Transverse colon (tissue), 4 donors: ENCODE data around the gene SPEG. TPM values are rescaled to one million over a fixed set of nuclear protein-coding genes. Genes with fewer than 3 reads are reported as not detected.

Experiments used
- DNase-seq: peaks from one replicate; pipeline ENCODE4 v3.0.0-alpha.2; 2019
- H3K27ac ChIP-seq, 4 donors: fragments of 200-600 bp; sonication (generic); 2 replicates each; pipeline ENCODE4 v1.5.1; 2016 to 2018; ENCODE audit warnings: inconsistent platforms in 4 of 4
- H3K27me3 ChIP-seq: fragments of 200-600 bp; sonication (generic); 2 replicates; pipeline ENCODE4 v1.5.1; 2017; ENCODE audit warnings: inconsistent platforms
- H3K36me3 ChIP-seq, 4 donors: fragments of 200-600 bp; sonication (generic); 2 replicates each; pipeline ENCODE4 v1.5.1; 2017 to 2019; ENCODE audit warnings: inconsistent platforms in 4 of 4
- H3K4me1 ChIP-seq, 4 donors: fragments of 200-600 bp; sonication (generic); 2 replicates each; pipeline ENCODE4 v1.5.1; 2017 to 2020; ENCODE audit warnings: inconsistent platforms in 4 of 4
- H3K4me3 ChIP-seq, 4 donors: fragments of 200-600 bp; sonication (generic); 1 replicate in 1 of 4; 2 replicates in 3 of 4; pipeline versions ENCODE4 v1.5.1 to v1.6.1; 2017 to 2019; ENCODE audit warnings: inconsistent platforms in 4 of 4
- H3K9me3 ChIP-seq, 2 donors: fragments of 200-600 bp; sonication (generic); 2 replicates each; pipeline ENCODE4 v1.5.1; 2017 to 2019; ENCODE audit warnings: inconsistent platforms in 2 of 2
- CTCF ChIP-seq, 5 experiments: fragments of 200-600 bp in 3 of 5; fragments of 450-650 bp in 2 of 5; sonication (generic) in 3 of 5; IDR thresholded peaks; 1 replicate in 2 of 5; 2 replicates in 3 of 5; pipeline ENCODE4 v1.5.1; 2016 to 2017; ENCODE audit warnings: antibody characterized with exemption in 5 of 5, inconsistent platforms in 3 of 5, mild to moderate bottlenecking in 2 of 5, moderate library complexity in 1 of 5
- EP300 ChIP-seq: sonication (generic); formaldehyde crosslinking; IDR thresholded peaks from one replicate; pipeline ENCODE4 v1.6.1; 2017; ENCODE audit warnings: antibody characterized with exemption, low read depth
- POLR2A ChIP-seq: fragments of 450-650 bp; IDR thresholded peaks from one replicate; pipeline ENCODE4 v1.6.1; 2016; ENCODE audit warnings: antibody characterized with exemption, mild to moderate bottlenecking, moderate library complexity
- POLR2AphosphoS5 ChIP-seq, 3 donors: sonication (generic); formaldehyde crosslinking; IDR thresholded peaks; one replicate each; pipeline ENCODE4 v1.6.1; 2016; ENCODE audit warnings: antibody characterized with exemption in 3 of 3
- WGBS, 2 donors: methylation state at CpG; one replicate each; pipeline ENCODE4 v1.1.5; 2018; ENCODE audit warnings: low coverage in 1 of 2; 5-methylcytosine and 5-hydroxymethylcytosine counted together
- in situ Hi-C, 4 donors: fragments of 200-750 bp; cut with MboI; loops; one replicate each; pipeline versions ENCODE4 v1.15.0 to v1.15.1; 2017; ENCODE audit warnings: low sequenced_read_pairs in 3 of 4, low pct_ligation_motif_present in 1 of 4, low pct_unique_long_range_greater_than_20kb in 1 of 4
- intact Hi-C: fragments of 100-400 bp; cut with DNase I; formaldehyde crosslinking; loops from one replicate; pipeline ENCODE4 v1.15.1; 2023; ENCODE audit warnings: low total_unique reads
- total RNA-seq, 4 donors: library from RNA; depleted of rRNA; stranded (reverse); fragments of >200 nt; gene quantifications; one replicate each; pipeline ENCODE4 v1.1.0, GENCODE V29; 2016

Gene SPEG
- total RNA-seq, 4 donors from 2014 or later = 26.5 to 95.8 (median 48.5) TPM

- TF ChIP-seq CTCF (IDR thresholded peaks at IDR 0.05) (peak; percentile 77 to 91 (median 83)), POLR2A (no peak), POLR2AphosphoS5 (IDR thresholded peaks at IDR 0.05) (peak in 1 of 3 donors; percentile 9)
- Histone ChIP-seq H3K36me3 (no peaks in the 10 kb centered on the region), H3K4me3 (no peak overlapping the region), H3K9me3 (no peaks in the 10 kb centered on the region), H3K4me1 (peaks cover 6 to 13% (median 9%) of the 10 kb centered on the region in 4 donors), H3K27ac (peak overlapping the region; percentile 69 to 96 (median 85)), H3K27me3 (no peaks in the 10 kb centered on the region)
- peak; percentile 53 for DNase-seq
- WGBS, 2 donors = 27 to 40% methylated on average over 3 to 12 of the region's 14 CpGs
- in situ Hi-C loops (no loop called here), intact Hi-C loops (no loop called here)
Measured at GRCh38 chr2:219459460-219460311, 25.0 kb downstream of the SPEG start.

DNA sequence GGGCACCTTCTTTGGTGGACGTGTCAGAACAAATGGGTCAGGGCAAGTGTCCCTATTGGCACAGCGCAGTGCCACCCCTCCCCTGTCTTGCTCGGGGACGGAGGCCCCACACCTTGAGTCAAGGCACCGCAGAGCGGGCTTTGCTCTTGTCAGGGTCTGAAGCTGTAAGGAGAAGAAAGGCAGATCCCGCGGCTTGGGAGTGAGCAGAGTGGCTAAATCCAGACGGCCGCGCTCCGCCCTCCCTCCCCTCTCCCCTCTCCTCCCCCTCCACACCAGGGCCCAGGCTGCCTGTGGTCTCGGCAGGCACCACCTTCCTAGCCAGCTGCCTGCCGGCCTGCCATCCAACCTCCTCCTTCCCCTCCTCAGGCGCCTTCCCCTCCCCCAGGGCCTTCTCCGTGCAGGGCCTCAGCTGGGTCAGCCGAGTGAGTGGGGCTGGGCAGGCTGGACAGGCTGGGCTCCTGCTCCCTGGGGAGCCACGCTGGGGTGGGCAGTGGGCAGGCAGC, 25.8 kb downstream of the SPEG start:
- H3K36me3 ChIP-seq = no peaks in the 10 kb centered on the region
- H3K4me3 ChIP-seq = peak overlapping the region in 1 of 4 donors; percentile 3
- no peaks in the 10 kb centered on the region for H3K9me3 ChIP-seq
- in situ Hi-C loops (no loop called here), intact Hi-C loops (no loop called here)
- H3K4me1 ChIP-seq = peaks cover 6 to 15% (median 10%) of the 10 kb centered on the region in 4 donors
- DNase-seq = peak; percentile 57
- WGBS, 2 donors = 50% methylated on average over 7 of the region's 18 CpGs; no CpG with 5 or more reads in 1 of the 2 donors
- peak overlapping the region; percentile 69 to 96 (median 85) for H3K27ac ChIP-seq
- TF ChIP-seq POLR2AphosphoS5 (IDR thresholded peaks at IDR 0.05) (peak in 2 of 3 donors; percentile 26 to 49), EP300 (no peak)
- no peaks in the 10 kb centered on the region for H3K27me3 ChIP-seq

GRCh38 chr2:219461047-219461514, 26.4 kb downstream of the SPEG start:
- intact Hi-C loops (no loop called here), in situ Hi-C loops (no loop called here)

DNA sequence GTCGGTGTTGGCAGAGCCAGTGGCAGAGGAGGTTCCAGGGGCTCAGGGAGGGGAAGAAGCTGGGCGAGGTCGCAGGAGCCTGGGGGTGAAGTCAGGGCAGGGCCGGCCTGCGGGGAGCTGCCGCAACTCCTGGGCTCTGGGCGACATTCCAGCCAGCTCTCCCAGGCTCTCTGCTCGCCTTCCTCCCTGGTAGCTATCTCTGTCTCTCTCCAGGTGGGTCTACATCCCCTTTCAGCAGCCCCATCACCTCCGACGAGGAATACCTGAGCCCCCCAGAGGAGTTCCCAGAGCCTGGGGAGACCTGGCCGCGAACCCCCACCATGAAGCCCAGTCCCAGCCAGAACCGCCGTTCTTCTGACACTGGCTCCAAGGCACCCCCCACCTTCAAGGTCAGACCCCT, 27.0 kb downstream of the SPEG start:
- peak overlapping the region; percentile 69 to 96 (median 85) for H3K27ac ChIP-seq
- WGBS, 2 donors = 81% methylated on average over 14 of the region's 14 CpGs; no CpG with 5 or more reads in 1 of the 2 donors
- H3K27me3 ChIP-seq = no peaks in the 10 kb centered on the region
- no peaks in the 10 kb centered on the region for H3K9me3 ChIP-seq
- TF ChIP-seq POLR2AphosphoS5 (IDR thresholded peaks at IDR 0.05) = no peak
- TF ChIP-seq CTCF (IDR thresholded peaks at IDR 0.05) = no peak
- TF ChIP-seq POLR2A = no peak
- TF ChIP-seq EP300 = no peak
- no peaks in the 10 kb centered on the region for H3K36me3 ChIP-seq
- no peak overlapping the region for H3K4me3 ChIP-seq
- H3K4me1 ChIP-seq = peaks cover 6 to 15% (median 10%) of the 10 kb centered on the region in 4 donors
- intact Hi-C loops = no loop called here
- in situ Hi-C loops = no loop called here
- no peak for DNase-seq

More at GRCh38 chr2:219461047-219461514, 26.4 kb downstream of the SPEG start:
- Histone ChIP-seq H3K4me3 (peak overlapping the region in 1 of 4 donors; percentile 3), H3K27ac (peak overlapping the region; percentile 69 to 96 (median 85)), H3K9me3 (no peaks in the 10 kb centered on the region), H3K4me1 (peaks cover 6 to 15% (median 10%) of the 10 kb centered on the region in 4 donors), H3K27me3 (no peaks in the 10 kb centered on the region), H3K36me3 (no peaks in the 10 kb centered on the region)
- DNase-seq = no peak
- 38 to 44% methylated on average over 3 to 9 of the region's 11 CpGs for WGBS, 2 donors
- TF ChIP-seq CTCF (IDR thresholded peaks at IDR 0.05) = no peak
- no peak for TF ChIP-seq POLR2A
- TF ChIP-seq POLR2AphosphoS5 (IDR thresholded peaks at IDR 0.05) = no peak
- no peak for TF ChIP-seq EP300
